ENCODE data around the gene NATD1.

DNA sequence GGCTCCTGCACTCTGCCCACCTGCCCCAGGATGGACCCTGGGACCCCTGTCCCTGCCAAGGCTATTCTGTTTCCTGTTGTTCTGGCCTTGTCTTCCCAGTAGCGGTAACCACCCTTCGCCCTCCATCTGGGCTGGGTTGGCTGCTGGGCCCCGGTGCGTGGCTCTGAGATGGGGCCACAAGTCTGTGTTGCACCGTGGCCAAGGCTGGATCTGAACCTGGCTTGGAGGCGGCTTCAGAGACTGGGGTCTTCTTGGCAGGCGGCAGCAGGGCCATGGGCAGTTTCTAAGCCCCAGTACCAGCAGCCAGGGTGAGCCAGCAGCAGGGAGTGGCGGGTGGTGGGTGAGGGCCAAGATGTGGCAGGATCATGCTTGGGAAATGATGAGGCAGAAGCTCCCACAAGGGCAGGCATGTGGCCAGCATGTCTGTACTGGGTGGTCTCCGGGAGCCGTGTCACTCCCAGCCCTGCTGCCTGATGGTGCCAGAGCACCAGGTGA, 43.9 kb upstream of the NATD1 start:
- no peak for TF ChIP-seq REST (IDR thresholded peaks at IDR 0.05; ENCODE audit: low read depth)
- no peak for TF ChIP-seq TAF1 (IDR thresholded peaks at IDR 0.05; ENCODE audit: low read depth)
- TF ChIP-seq NFIC (IDR thresholded peaks at IDR 0.05), result no peak
- TF ChIP-seq CEBPB (IDR thresholded peaks at IDR 0.05), result no peak
- no peak for TF ChIP-seq CREB1 (IDR thresholded peaks at IDR 0.05; ENCODE audit: low read depth)
- TF ChIP-seq EGR1 (IDR thresholded peaks at IDR 0.05), result no peak
- no peak for TF ChIP-seq RAD21 (IDR thresholded peaks at IDR 0.05; ENCODE audit: low read depth)
- TF ChIP-seq ZBTB7A (IDR thresholded peaks at IDR 0.05; ENCODE audit: low read depth), result no peak
- TF ChIP-seq YY1 (IDR thresholded peaks at IDR 0.05; ENCODE audit: low read depth), result no peak

All from Ishikawa (cell line).